GM21786 (cell line): ENCODE measurements around the gene EGFL7.

Experiments
- ATAC-seq: cut with Tn5 transposase; IDR thresholded peaks from one replicate; pipeline ENCODE4 v1.9.1; 2021; ENCODE audit not compliant: unreplicated experiment

EGFL7 gene

GRCh38 chr9:136714096-136714892 is 51.6 kb downstream of the EGFL7 start:
- ATAC-seq = no peak

DNA sequence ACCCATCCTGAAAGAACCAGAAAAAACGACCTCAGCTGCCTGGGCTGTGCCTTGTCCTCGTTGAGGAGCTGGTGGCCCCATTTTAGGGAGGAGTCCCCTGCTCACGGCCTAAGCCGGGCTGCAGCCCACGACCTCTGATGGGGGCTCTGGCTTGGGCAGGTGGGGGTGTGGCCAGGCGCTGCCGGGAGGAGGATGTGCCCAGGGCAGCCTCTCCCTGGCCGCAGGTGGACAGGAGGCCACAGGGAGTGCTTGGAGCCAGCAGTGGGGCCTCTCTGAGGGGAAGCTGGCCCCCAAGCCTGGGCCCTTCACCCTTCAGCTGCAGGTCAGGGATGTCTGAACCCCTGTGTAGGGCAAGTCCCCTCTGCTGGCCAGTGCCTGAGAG is 52.2 kb downstream of the EGFL7 start:
- no peak for ATAC-seq

DNA sequence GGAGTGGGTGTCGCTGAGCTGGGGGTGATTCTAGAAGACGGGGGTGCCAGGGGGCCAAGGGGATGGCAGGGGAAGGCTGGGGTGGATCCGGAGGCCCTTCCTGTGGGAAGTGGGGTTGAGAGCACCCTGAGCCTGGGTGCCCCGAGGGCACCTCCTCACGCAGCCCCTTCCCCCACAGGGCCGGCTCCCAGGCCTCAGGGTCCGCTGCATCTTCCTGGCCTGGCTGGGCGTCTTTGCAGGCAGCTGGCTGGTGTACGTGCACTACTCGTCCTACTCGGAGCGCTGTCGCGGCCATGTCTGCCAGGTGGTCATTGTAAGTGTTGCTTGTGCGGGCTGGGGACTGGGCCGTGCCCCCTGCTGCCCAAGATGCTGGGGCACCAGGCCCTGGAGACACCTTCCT is 54.7 kb downstream of the EGFL7 start:
- ATAC-seq = no peak

- ATAC-seq = no peak
Observed at GRCh38 chr9:136718345-136719194, 55.9 kb downstream of the EGFL7 start.

DNA sequence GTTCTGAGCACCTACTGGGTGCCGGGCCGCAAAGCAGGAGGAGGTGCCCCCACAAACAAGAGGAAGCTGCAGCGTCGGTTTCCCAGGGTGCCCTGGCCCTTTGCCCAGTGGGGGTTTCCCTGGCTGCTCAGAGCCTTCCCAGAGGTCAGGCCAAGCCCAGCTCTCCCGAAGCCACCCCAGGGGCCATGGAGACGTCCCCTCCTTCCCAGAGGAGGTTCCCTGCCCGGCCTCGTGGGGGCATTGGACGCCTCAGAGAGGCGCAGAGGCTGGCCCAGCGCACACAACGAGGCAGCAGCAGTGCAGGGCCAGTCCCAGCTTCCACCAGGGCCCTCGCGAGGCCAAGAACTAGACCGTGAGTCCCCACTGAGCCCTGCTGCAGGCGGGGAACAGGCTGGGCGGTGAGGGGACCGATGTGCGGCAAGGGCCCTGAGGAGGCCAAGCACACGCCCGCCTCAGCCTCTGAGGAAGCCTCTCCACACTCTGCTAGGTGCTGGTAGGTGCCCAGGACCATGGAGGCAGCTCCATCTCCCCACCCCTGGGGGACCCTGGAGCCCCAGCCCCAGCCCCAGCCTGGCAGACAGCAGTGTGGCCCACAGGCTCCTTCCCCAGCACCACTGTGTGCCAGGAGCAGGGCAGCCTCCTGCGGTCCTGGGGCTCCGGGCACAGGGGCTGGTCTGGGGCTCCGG is 56.6 kb downstream of the EGFL7 start:
- ATAC-seq = no peak

- ATAC-seq = no peak
Observed at GRCh38 chr9:136720251-136720897, 57.7 kb downstream of the EGFL7 start.

DNA sequence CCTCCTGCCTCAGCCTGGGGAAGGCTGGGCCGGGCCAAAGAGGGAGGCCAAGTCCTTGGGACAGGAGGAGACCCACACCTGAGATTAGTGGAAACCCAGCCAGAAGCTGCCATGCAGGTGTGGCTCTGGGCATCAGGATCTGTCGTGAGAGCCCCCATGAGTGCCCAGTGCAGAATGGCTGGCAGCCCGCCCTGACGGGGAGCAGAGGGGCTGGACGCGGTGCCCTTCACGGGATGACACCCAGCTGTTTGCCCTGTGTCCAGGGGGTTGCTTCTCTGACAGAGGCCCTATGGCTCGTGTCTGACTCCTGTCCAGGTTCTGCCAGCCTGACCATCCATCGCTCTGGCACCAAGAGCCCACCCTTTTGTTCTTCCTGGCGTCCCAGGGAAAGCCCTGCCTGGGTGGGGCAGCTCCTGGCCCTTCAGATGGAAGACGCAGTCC is 58.2 kb downstream of the EGFL7 start:
- ATAC-seq = no peak

- no peak for ATAC-seq
Observed at GRCh38 chr9:136721339-136722092, 58.8 kb downstream of the EGFL7 start.
